TTC549 (cell line): ENCODE data around the gene PTP4A1.
"Not testable (repeated sequence)": the region's sequence is repeated elsewhere in the genome, so short reads cannot be mapped to it uniquely, and the experiment has no call there.

Source experiments
- FAIRE-seq: peaks from 2 replicates; lab custom pipeline; 2012; peaks lifted over from hg19 to GRCh38; lab: Jason Lieb, UNC

The PTP4A1 gene

DNA sequence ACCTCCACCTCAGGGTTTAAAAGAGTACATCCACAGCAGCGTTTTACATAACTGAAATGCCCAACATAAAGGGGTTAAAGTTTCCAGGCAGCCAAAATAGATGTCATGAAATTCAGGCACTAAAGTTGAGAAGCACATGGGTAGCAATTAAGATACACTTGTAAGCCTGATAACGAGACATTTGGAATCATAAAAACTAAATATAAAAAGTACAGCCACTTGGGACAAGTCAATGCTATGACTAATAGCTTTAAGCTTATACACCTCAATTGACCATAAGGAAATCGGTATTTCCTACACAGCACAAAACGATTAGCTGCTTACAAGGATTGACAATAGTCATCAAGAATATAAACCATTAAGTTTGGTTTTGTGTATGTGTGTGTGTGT, 11.8 kb downstream of the PTP4A1 start:
- no peak for FAIRE-seq

GRCh38 chr6:63584566-63584965, 12.3 kb downstream of the PTP4A1 start:
- FAIRE-seq = no peak

DNA sequence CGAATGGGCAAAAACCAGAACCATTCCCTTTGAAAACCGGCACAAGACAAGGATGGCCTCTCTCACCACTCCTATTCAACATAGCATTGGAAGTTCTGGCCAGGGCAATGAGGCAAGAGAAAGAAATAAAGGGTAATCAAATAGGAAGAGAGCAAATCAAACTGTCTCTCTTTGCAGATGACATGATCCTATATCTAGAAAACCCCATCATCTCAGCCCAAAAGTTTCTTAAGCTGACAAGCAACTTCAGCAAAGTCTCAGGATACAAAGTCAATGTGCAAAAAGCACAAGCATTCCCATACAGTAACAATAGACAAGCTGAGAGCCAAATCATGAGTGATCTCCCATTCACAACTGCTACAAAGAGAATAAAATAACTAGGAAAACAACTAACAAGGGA, 13.4 kb downstream of the PTP4A1 start:
- not testable (repeated sequence) for FAIRE-seq

GRCh38 chr6:63589952-63590411, 17.7 kb downstream of the PTP4A1 start:
- no peak for FAIRE-seq

DNA sequence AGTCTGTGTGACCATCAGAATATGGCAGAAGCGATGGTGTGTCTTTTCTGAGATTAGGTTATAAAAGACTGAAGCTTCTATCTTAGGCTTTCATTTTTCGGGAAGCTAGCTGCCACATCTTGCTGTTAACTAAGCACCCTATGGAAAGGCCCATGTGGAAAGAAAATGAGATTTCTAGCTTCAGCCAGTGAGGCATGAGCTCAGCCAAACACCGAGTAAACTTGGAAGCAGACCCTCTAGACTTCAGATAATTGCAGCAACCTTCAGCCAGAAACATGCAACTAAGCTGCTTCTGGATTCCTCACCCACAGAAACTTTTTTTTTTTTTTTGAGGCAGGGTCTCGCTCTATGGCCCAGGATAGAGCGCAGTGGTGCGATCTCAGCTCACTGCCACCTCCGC, 20.6 kb downstream of the PTP4A1 start:
- FAIRE-seq = no peak

GRCh38 chr6:63597141-63598048, 25.1 kb downstream of the PTP4A1 start:
- peak; percentile 26 for FAIRE-seq

- FAIRE-seq = no peak
These were observed 26.1 kb downstream of the PTP4A1 start for GRCh38 chr6:63598049-63599036.

- FAIRE-seq = no peak
These were observed 27.0 kb downstream of the PTP4A1 start for GRCh38 chr6:63599243-63599642.

DNA sequence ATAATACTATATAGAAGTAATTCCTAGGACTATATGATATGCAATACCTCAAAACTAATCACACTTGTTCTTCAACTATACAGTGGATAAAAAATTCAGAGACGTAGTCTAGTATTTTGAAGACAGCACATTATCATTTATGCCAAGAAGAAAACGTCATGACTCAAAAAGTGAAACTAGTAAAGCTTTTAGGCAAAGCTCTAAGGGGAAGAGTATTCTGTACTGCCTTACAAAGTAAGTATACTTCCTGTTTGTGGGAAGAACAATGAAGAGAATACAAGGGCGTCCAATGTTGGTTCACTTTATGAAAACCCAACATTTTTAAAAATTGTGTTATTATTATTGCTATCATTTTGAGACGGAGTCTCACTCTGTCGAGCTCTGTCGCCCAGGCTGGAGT, 27.9 kb downstream of the PTP4A1 start:
- no peak for FAIRE-seq

DNA sequence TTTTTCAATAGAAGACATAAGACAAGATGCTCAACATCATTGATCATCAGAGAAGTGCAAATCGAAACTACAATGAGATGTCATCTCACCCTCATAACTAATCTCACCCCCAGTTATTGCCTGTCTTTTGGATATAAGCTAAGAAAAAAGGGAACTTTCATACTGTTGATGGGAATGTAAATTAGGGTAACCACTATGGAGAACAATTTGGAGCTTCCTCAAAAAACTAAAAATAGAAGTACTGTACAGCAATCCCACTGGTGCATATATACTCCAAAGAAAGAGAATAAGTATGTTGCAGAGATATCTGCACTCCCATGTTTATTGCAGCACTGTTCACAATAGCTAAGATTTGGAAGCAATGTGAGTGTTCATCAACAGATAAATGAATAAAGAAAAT, 37.0 kb downstream of the PTP4A1 start:
- no peak for FAIRE-seq

DNA sequence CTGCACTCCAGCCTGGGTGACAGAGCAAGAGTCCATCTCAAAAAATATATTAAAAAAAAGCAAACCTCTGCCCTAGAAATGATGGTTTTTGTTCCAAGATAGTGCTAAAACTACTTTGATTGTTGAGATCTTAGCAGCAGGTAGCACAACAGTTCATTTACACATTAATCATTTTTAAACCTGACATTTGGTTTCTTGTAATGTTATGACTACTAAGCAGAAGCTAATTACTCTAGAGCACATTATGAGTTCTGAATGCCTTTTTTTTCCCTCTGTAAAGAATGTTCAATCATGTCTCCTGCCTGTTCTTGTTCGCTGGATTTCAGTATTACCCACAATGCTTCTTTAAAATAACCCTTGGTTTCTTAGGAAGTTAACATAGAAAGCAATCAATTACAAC, 38.7 kb downstream of the PTP4A1 start:
- no peak for FAIRE-seq

DNA sequence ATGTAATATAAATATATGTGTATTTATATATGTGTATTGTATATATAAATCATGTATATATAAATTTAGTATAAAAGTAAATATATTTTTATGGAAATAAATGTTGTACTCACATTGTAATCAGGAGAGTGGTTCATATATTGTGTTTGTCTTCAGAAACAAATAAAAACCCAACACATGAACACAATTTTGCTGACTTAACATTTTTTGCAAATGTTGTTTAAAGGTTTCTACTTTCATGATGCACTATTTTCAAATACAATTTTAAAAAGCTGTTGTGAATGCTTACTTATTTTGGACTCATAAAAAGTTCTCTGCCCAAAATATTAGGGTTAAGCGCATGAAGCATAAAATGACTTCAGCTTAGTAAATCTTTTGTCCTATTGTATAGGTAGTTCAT, 39.3 kb downstream of the PTP4A1 start:
- peak; percentile 57 for FAIRE-seq

DNA sequence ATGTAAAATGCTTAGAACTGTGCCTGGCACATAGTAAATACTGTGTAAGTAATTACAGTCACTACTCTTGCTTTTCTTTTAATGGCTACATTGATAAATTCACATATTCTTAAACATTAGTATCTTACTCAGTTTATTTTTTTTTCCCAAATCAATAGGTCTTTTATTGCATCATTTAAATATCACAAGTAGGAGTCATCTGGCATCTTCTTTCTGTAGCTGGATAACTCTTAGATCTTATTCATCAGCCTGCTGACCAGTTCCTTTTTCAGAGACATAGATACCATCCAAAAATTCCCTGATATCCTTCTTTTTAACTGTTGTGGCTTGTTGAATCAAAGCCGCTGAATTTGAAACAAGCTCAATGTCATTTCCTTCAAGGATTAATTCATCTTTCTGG, 43.3 kb downstream of the PTP4A1 start:
- FAIRE-seq = no peak
